Medulla oblongata (tissue), 1 donor: ENCODE results near the gene C11orf68.

Experiments used
- DNase-seq: peaks from one replicate; pipeline ENCODE4 v3.0.0-alpha.2; 2015; ENCODE audit errors: extremely low spot score

The C11orf68 gene

GRCh38 chr11:65891219-65892136 is 27.4 kb downstream of the C11orf68 start:
- no peak for DNase-seq

GRCh38 chr11:65890324-65891218 is 28.3 kb downstream of the C11orf68 start, which contains the start of gene CCDC85B:
Gene CCDC85B (plus strand): TSS chr11:65890673. CDS start chr11:65890784, 111 bp downstream.
- DNase-seq = peak; percentile 98

- peak; percentile 99 for DNase-seq
Observed at GRCh38 chr11:65888163-65888814, 30.6 kb downstream of the C11orf68 start, which contains the start of gene FIBP. Gene FIBP (minus strand): TSS chr11:65888471. CDS start chr11:65888418, 53 bp downstream.

- no peak for DNase-seq
Observed at GRCh38 chr11:65887723-65888162, 31.1 kb downstream of the C11orf68 start.

- DNase-seq = no peak
Observed at GRCh38 chr11:65886826-65887722, 31.8 kb downstream of the C11orf68 start.

- DNase-seq = no peak
Observed at GRCh38 chr11:65885808-65886536, 32.9 kb downstream of the C11orf68 start.

- no peak for DNase-seq
Observed at GRCh38 chr11:65885231-65885630, 33.6 kb downstream of the C11orf68 start.

- DNase-seq = peak; percentile 86
Observed at GRCh38 chr11:65884716-65885092, 34.2 kb downstream of the C11orf68 start.

GRCh38 chr11:65883786-65884715 is 34.8 kb downstream of the C11orf68 start:
- DNase-seq = no peak

- no peak for DNase-seq
Observed at GRCh38 chr11:65883058-65883761, 35.7 kb downstream of the C11orf68 start.

GRCh38 chr11:65882120-65883057 is 36.5 kb downstream of the C11orf68 start:
- DNase-seq = no peak

- no peak for DNase-seq
Observed at GRCh38 chr11:65880844-65881421, 37.9 kb downstream of the C11orf68 start.

GRCh38 chr11:65880027-65880426 is 38.8 kb downstream of the C11orf68 start:
- DNase-seq = no peak

- no peak for DNase-seq
Observed at GRCh38 chr11:65879617-65880016, 39.2 kb downstream of the C11orf68 start, which contains the start of gene CTSW. Gene CTSW (plus strand): TSS chr11:65879837. CDS start chr11:65879855, 18 bp downstream.

- peak; percentile 94 for DNase-seq
Observed at GRCh38 chr11:65873318-65874156, 45.3 kb downstream of the C11orf68 start.
